ENCODE measurements around the gene F8.

Gene F8

DNA sequence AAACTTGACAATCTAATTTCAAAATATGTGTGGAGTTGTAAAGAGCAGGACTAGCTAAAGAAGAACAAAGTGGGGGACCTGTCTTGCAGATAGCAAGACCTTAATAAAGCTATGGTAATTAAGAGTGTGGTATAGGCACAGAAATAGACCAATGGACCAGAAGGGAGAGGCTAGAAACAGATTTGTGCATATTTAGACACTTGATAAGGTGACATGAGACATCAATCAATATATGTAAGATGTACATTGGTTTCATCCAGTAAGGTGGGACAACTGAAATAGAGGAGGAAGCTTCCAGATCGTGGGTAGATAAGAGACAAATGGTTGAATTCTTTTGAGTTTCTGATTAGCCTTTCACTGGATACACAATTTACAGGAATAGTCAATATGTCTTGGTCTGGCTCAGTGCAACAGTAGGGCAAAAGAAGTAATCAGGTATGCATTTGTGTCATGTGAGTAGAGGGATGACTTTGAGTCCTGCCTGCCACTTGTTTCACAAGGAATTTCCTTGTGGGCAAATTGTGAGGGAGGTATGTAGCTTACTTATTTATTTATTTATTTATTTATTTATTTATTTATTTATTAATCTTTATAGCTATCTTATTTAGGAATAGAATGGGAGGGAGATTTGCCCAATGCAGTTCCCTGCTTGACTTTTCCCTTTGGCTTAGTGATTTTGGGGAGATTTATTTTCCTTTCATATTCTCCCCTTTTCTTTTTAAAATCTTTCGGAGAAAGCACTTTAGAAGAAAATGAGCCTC lies 210.0 kb downstream of the F8 start:
- no peak for DNase-seq

GRCh38 chrX:154809939-154810665 lies 212.4 kb downstream of the F8 start:
- DNase-seq: no peak

GRCh38 chrX:154806837-154807501 lies 215.6 kb downstream of the F8 start:
- DNase-seq: no peak

- no peak for DNase-seq
These were observed 216.8 kb downstream of the F8 start for GRCh38 chrX:154805696-154806091.

DNA sequence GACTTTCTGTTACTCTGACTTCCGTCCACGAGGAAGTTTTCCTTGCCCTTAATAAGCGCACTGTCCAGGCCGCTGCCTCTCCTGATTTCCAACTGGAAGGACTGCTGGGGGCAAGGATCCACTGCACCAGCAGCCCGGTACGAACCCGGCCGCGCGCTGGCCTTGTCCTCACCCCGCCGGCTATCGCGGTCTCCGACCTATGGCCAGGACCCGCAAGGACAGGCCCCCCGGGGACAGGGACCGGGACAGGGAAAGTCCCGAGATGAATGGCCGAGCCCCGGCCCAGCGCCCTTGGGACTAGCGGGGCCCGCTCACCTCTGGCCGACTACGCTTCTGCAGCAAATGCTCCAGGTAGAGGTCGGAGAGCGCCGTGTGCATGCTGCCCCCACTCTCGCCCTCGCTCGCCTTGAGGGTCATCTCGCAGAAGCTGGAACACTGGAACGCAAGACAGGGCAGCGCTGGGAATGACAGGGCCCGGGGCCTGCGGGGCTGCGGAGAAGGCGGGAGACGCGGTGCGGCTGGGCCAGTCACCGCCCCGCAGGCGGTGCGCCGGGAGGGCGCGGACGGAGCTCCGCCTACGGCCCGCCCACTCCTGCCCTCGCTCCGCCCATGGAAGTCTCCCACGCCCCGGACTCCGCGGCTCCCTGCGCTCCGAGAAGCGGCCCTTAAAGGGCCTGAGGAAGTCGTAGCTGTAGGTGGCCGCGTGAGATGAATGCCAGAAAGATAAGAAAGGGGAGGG lies 217.4 kb downstream of the F8 start, which contains the start of gene MPP1:
Gene MPP1, minus strand, starts transcription at position 529 of the 739 bp plus-strand sequence. Its CDS starts 112 bp downstream, at position 417.
- no peak for DNase-seq

DNA sequence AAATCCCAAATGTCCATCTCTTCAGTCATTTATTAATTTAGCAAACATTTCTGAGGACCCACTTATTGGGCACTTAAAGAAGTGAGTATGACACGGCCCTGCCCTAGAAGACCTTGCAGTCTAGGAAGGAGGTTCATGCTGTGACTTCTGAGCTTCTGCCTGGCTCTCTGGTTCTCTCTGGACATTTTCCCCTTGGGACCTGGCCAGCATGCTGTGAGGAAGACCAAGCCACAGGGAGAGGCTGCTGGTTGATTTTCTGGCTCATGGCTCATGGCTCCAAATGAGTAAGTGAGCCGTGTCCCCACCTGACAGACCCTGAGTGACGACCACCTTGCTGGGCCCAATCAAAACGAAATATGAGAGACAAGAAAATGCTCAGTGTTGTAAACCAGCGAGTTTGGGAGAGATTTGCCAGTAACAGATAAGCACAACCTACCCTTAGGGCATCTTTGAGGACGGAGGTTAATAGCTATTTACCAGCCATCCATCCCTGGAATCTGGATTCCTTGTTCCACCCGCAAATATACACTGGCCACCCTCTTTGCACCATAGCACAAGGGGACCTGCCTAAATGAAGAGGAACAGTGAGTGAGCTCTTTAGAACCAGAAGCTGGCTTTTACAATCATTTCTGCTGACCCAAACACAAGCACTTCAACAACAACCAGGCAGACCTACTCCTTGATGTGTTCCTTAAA lies 218.1 kb downstream of the F8 start:
- no peak for DNase-seq

- DNase-seq: no peak
These were observed 219.6 kb downstream of the F8 start for GRCh38 chrX:154802947-154803346.

- no peak for DNase-seq
These were observed 221.9 kb downstream of the F8 start for GRCh38 chrX:154800478-154801210.

DNA sequence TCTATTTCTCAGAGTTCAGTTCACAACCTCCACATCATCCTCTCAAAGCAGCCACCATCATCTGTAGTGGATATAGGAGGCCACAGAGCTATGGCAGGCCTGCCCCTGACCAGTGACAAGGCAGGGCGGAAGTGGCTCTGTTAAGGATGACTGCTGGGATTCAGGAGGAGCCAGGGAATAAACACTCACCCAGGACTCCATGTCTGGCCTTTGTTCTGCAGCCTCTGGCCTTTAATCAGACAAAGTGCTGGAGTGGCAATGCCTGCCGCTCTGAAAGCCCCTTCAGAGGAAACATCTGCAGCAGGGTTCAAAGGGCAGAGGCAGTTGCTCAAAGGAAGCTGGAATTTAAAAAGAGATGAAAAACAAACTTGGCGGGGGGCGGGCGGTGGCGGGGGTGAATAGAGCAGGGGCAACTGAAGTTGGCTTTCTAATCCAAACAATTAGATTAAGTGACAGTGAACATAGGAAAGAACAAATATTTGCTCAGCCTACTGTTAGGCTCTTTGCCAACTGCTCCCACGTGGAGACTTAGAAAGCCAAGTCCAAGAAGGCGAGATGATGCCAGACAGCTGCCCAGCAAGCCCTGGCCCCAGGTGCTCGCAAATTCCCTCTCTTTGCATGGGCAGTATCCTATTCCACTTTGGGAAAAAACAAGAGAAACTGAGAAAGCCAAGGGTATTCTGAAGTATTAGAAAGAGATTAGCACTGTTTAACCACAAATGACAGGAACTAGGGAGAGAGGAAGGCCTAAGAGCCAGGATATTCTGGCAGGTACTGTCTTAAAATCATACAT lies 222.8 kb downstream of the F8 start:
- no peak for DNase-seq

- no peak for DNase-seq
These were observed 225.5 kb downstream of the F8 start for GRCh38 chrX:154797006-154797405.

- DNase-seq: no peak
These were observed 227.5 kb downstream of the F8 start for GRCh38 chrX:154795016-154795415.

DNA sequence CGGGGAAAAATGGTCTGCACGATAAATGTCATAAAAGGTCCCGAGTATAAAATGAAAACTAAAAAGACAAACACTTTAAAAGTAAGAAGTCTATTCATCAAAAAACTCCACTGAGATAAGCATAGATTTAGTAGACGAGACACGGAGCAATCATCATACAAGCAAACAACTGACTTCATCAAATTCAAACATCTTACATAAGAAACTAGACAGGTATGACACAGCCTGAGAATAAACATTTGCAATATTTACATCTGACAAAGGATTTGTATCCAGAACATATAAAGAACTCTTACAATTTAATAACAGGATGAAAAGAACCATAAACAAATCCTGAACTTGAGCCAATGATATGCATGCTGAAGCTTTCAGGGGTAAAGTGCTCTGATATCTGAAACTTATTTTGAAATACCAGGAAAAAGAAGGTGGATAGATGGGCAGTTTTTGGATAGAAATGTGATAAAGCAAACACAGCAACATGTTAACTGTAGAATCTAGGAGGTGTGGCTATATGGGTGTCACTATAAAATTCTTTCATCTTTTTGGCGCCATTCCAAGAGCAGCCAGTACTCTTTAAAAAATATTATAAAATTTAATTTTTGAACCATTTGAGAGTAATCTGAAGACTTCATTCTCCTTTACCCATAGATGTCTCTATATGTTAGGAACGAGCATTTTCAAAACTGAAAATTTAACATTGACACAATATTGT lies 229.3 kb downstream of the F8 start:
- no peak for DNase-seq

DNA sequence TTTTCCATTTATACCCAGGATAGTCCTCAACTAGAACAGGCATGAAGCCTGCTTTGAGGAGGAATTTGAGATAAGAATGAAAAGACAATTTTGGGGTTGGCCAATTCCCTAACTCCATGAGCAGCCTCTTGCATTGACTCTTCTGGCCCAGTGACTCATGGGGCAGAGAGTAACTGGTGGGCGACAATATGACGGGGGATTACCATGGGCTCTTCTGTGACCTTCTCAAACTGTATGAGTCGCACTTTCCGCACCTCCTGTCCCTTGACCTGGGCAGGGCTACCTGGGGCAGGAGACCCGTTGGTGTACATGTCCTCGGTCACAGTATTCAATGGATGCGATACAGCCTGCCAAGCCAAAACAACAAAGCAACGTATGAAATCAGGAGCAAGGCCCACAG lies 230.6 kb downstream of the F8 start:
- no peak for DNase-seq

- DNase-seq: no peak
These were observed 231.1 kb downstream of the F8 start for GRCh38 chrX:154791467-154791866.
